IPS-11a (cell line): ENCODE data around the gene ARHGAP32.
"Not testable (repeated sequence)": the region's sequence is repeated elsewhere in the genome, so short reads cannot be mapped to it uniquely, and the experiment has no call there.

Experiments used
- H3K4me3 ChIP-seq: one replicate; pipeline ENCODE4 v1.5.1; 2013; ENCODE audit warnings: low read depth, low read length, control low read depth

ARHGAP32 gene

GRCh38 chr11:128937480-128937879, 254.6 kb downstream of the ARHGAP32 start:
- no peak overlapping the region for H3K4me3 ChIP-seq

- no peak overlapping the region for H3K4me3 ChIP-seq
These were observed 255.4 kb downstream of the ARHGAP32 start for GRCh38 chr11:128936606-128937251.

GRCh38 chr11:128934926-128935325, 257.2 kb downstream of the ARHGAP32 start:
- H3K4me3 ChIP-seq = no peak overlapping the region

DNA sequence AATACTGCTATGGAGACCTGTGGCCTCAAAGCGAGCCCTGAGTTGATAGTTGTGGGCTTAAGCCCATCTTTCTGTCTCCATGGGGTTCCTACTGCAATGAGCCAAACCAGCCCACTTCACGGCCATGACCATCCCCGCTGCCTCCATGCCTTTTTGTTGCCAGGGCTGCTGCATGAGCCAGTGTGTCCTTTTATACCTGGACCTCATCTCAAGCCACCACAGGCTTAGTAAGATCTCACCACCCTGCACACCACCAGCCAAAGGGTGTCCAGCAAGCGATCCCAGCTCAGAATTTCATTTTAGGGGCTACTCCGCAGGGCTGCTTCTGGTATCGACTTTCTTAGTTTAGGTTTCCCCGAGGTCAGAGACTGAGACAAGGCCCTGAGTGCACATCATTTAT, 257.8 kb downstream of the ARHGAP32 start:
- H3K4me3 ChIP-seq = no peak overlapping the region

GRCh38 chr11:128933481-128934178, 258.5 kb downstream of the ARHGAP32 start:
- no peak overlapping the region for H3K4me3 ChIP-seq

DNA sequence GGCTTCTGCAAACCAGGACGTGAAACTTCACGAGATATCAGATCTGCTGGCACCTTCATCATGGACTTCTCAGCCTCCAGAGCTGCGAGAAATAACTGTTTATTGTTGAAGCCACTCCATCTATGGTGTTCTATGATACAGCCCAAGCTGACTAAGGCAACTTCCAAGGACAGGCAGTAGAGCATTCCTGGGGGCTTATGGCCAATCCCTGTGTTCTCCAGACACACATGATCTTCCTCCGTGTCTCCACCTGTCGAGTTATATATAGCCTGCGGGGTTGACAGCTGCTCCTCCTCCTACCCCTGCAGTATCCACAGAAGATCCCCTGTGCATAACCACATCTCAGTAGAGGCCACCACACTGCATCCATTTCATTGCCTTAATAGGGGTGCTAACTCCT, 260.5 kb downstream of the ARHGAP32 start:
- H3K4me3 ChIP-seq = no peak overlapping the region

- H3K4me3 ChIP-seq = no peak overlapping the region
These were observed 261.1 kb downstream of the ARHGAP32 start for GRCh38 chr11:128931066-128931465.

DNA sequence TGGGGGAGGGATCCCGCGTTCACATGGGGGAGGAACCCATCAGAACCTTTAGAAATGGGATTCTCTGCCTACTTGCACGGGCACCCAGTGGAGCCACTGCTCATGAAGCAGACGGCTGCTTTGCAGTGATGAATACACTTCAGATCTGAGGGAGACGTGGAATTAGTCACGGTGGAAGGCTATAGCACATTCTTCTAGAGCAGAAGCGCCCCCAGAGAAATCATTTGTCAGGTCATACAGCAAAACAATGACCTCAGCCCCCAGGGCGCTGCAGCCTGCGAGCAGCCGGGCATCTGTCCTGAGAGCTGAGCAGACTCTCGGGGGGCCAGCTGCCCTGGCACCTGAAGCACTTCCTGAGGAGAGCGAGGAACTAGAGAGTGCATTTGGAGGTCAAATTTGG, 262.1 kb downstream of the ARHGAP32 start:
- no peak overlapping the region for H3K4me3 ChIP-seq

DNA sequence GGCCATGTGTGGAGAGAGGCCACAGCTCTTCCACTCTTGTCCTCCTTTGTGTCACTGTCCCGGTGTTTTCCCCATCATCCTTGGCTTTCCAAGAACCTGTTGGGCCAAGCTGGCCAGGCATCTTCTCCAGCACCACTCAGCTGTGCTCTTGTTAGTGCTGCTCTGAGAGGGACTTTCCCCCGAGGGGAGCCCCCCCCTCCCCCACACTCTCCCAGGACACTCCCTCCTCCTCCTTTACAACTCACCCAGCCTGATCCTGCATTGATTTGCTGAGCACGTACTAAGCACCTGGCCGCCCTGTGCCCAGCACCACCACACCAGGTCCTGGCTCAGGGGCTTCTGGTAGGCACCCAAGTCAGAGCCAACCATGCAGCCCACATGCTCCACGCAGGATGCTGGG, 262.7 kb downstream of the ARHGAP32 start:
- no peak overlapping the region for H3K4me3 ChIP-seq

DNA sequence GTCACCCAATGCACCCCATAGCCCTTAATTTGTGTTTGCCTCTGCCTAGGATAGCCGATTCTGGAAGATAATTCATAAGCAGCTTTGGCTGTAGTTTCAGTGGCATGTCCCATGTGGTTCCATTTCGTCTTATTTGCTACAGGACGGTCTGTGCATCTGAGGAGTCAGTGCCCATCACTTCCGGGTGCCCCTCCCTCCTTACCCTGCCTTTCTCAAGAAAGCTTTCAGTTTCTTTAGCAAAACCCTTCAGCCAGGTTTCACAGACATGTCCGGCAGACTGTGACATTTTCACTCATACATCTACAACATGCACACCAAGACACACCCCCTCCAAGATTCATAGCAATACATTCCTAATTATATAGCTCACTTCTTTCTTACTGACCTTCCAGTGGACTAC, 263.7 kb downstream of the ARHGAP32 start:
- H3K4me3 ChIP-seq = no peak overlapping the region

GRCh38 chr11:128927683-128928336, 264.3 kb downstream of the ARHGAP32 start:
- no peak overlapping the region for H3K4me3 ChIP-seq

DNA sequence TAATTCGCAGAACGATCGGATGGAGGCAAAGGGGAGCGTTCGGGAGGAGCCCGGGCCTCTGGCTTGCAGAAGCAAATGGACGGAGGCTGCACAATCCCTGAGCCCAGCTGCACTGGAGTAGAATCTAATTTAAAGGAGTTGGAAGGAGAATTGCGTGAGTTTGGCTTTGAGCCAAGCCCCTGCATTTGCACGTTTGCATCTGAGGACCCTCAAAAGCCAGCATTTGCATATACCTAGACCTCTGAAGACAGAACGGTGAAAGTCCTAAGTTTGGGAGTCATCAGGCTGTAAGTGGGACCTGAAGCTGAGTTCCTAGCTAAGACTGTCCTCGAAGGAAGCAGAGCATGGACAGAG, 265.0 kb downstream of the ARHGAP32 start:
- H3K4me3 ChIP-seq = no peak overlapping the region

- H3K4me3 ChIP-seq = no peak overlapping the region
These were observed 265.6 kb downstream of the ARHGAP32 start for GRCh38 chr11:128926437-128927107.

GRCh38 chr11:128926000-128926399, 266.1 kb downstream of the ARHGAP32 start:
- no peak overlapping the region for H3K4me3 ChIP-seq

GRCh38 chr11:128925250-128925600, 266.9 kb downstream of the ARHGAP32 start:
- no peak overlapping the region for H3K4me3 ChIP-seq

GRCh38 chr11:128924510-128925249, 267.4 kb downstream of the ARHGAP32 start:
- H3K4me3 ChIP-seq = no peak overlapping the region

DNA sequence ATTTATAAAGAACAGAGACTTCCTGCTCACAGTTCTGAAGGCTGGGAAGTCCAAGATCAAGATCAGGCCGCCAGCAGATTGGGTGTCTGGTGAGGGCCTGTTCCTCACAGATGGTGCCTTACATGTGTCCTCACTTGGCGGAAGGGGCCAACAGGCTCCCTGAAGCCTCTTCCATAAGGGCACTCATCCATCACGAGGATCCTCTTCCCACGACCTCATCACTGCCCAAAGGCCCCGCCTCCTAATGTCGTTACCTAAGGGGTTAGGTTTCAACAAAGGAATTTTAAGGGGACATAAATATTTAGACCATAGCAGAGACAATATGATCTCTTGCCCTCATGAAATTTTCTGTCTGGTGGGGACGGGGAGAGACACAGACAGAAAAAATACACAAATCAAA, 268.0 kb downstream of the ARHGAP32 start:
- H3K4me3 ChIP-seq = no peak overlapping the region

DNA sequence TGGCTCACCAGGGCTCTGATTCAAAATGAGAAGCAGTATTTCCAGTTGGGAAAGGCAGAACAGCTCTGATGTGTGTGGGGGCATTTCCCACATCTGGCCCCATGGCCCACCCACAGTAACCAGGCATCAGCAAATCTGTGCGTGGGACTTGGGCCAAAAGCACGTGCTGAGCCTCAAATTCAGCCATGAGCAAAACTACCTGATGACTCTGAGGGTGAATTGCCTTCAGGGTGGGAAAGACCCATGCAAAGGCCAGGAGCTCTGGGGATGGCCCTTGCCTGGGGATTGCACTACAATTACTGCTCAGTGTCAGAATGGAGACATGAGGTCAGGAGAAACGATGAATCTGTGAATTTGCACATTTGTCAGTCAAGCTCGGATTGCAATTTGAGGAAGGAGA, 270.3 kb downstream of the ARHGAP32 start:
- no peak overlapping the region for H3K4me3 ChIP-seq

- no peak overlapping the region for H3K4me3 ChIP-seq
These were observed 271.5 kb downstream of the ARHGAP32 start for GRCh38 chr11:128920666-128921065.

DNA sequence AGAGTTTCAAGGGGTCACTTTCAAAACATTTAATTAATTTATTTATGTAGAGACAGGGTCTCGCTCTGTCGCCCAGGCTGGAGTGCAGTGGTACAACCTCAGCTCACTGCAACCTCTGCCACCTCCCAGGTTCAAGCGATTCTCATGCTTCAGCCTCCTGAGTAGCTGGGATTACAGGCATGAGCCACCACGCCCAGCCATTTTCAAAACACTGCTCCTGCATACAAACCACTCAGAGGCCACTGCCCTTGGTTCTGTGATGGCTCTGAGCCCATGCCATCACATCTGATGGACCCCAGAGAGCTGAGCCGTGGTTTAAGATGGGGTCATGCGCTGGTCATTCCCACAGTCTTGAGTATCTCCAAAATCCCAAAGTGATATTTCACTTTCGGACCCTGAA, 272.5 kb downstream of the ARHGAP32 start:
- H3K4me3 ChIP-seq = not testable (repeated sequence)

GRCh38 chr11:128919216-128919615, 272.9 kb downstream of the ARHGAP32 start:
- no peak overlapping the region for H3K4me3 ChIP-seq
